ENCODE data around the gene EPHA2. TPM values are rescaled to one million over a fixed set of nuclear protein-coding genes. Genes with fewer than 3 reads are reported as not detected.
A peak's percentile ranks its signal among the peaks of the same experiment; 100 is the strongest.

The EPHA2 gene
- total RNA-seq, result 10 to 100 TPM in 9 of 10 donors, 1 to 10 TPM in 1; 8.3 to 25.1 (median 11.9) TPM
- 1 to 10 TPM; 7.8 to 9.3 TPM for polyA plus RNA-seq
- long read RNA-seq, donor 1, partial matches to known transcripts, result 5 of 12 reads
- long read RNA-seq, donor 1, other reads (novel, unspliced or antisense), result 4 of 12 reads
- long read RNA-seq, donor 2, partial matches to known transcripts, result 10 of 12 reads
- long read RNA-seq, donor 2, other reads (novel, unspliced or antisense), result 1 of 12 reads
- long read RNA-seq, donor 3, partial matches to known transcripts, result 26 of 34 reads
- long read RNA-seq, donor 3, other reads (novel, unspliced or antisense), result 6 of 34 reads

DNA sequence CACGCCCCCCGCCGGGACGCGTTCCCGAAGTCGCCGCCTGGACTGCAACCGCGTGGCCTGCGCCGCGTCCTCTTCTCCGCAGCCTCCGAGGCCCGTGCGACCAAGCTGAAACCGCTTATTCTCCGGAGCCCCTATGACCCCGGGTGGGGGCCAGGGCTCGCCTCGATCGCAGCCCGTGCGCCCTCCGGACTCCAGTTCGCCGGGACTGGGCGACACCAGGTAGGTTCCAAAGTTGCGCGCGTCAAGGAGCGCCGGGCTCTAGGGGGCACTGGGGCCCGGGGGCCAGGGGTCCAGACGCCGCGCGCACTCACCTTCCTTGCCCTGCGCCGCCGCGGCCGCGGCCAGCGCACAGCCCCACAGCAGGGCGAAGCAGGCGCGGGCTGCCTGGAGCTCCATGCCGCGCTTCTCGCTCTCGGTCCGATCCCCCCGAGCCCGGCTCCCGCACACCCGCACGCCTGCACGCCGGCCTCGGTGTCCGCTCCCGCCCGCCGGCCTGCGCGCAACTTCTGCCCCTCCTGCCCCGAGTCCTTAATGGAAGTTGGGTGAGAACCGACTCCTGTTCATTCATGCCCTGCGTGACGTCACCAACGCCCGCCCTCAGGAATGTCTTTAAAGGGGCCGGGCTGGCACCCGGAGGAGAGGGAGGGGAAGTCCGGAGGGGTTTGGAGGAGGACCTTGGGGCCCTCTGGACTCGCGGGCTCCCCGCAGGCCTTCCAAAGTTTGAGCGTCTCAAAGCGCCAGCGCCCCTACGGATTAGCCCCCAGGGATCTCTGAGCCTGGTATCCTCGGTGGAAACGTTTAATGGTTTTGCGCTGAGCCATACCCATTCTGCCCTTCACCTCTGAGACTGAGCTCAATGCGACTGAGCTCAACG, at the start of gene EPHA2:
Gene EPHA2 (minus strand): TSS at position 533 of the 874 bp plus-strand sequence. CDS start 137 bp downstream, at position 396.
- TF ChIP-seq, protein P1, sequence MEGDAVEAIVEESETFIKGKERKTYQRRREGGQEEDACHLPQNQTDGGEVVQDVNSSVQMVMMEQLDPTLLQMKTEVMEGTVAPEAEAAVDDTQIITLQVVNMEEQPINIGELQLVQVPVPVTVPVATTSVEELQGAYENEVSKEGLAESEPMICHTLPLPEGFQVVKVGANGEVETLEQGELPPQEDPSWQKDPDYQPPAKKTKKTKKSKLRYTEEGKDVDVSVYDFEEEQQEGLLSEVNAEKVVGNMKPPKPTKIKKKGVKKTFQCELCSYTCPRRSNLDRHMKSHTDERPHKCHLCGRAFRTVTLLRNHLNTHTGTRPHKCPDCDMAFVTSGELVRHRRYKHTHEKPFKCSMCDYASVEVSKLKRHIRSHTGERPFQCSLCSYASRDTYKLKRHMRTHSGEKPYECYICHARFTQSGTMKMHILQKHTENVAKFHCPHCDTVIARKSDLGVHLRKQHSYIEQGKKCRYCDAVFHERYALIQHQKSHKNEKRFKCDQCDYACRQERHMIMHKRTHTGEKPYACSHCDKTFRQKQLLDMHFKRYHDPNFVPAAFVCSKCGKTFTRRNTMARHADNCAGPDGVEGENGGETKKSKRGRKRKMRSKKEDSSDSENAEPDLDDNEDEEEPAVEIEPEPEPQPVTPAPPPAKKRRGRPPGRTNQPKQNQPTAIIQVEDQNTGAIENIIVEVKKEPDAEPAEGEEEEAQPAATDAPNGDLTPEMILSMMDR (IDR thresholded peaks at IDR 0.05), result peak in 2 of 9 donors; percentile 12 to 22
- H3K27me3 ChIP-seq, result peaks cover 0 to 33% (median 0%) of the 10 kb centered on the region in 7 donors
- peak within 1 kb of the TSS; percentile 77 to 97 (median 94) for H3K27ac ChIP-seq
- intact Hi-C loops (cut with DNase I), result loop anchor here in 6 of 10 donors (2.0 kb wide), 5 partner anchors 19 to 75 kb away; no protein-coding TSS in a partner anchor
- DNase-seq, result peak; percentile 90 to 92
- peaks cover 0 to under 1% (median 0%) of the 10 kb centered on the region in 9 donors for H3K36me3 ChIP-seq
- peak; percentile 64 to 79 (median 73) for ATAC-seq
- peak within 1 kb of the TSS; percentile 57 to 95 (median 81) for H3K4me3 ChIP-seq
- peaks cover 27 to 71% (median 49%) of the 10 kb centered on the region in 9 donors for H3K4me1 ChIP-seq
- no peaks in the 10 kb centered on the region for H3K9me3 ChIP-seq
- 1 to 2% methylated on average over 89 of the region's 89 CpGs for WGBS, 2 donors

DNA sequence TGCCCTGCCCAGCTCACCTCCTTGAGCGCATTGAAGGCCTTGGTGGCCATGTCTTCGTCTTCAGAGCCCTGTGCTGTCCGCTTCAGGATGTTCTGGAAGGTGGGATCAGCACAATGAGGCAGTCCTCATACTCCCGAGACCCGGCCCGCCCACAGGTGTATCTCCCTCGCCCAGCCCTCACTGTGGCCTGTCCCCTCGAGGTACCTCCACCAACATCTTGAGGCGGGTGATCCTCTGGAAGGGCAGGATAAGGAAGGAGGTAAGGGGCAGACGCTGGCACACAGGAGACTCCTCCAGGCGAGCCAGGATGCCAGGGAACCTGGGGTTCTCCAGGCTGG, 49.4 kb upstream of the EPHA2 start:
- Histone ChIP-seq H3K27ac (peak overlapping the region in 5 of 10 donors; percentile 86 to 96 (median 90)), H3K27me3 (no peaks in the 10 kb centered on the region), H3K4me1 (peaks cover 0 to 25% (median 17%) of the 10 kb centered on the region in 9 donors), H3K4me3 (peak overlapping the region in 1 of 10 donors; percentile 62), H3K36me3 (peaks cover 0 to 18% (median 0%) of the 10 kb centered on the region in 9 donors), H3K9me3 (no peaks in the 10 kb centered on the region)
- DNase-seq (no peak), ATAC-seq (no peak)
- WGBS, 2 donors, result 91 to 95% methylated on average over 11 of the region's 11 CpGs
- intact Hi-C loops (cut with DNase I), result loop anchor here in 8 of 10 donors (5.0 to 10.0 kb wide), 4 partner anchors 37 to 159 kb away; partner anchors contain the start of genes SZRD1 (in 5 of the 8) and FBXO42 (in 2 of the 8)
- TF ChIP-seq, protein P1 (IDR thresholded peaks at IDR 0.05), result peak in 2 of 9 donors; percentile 0 to 2

DNA sequence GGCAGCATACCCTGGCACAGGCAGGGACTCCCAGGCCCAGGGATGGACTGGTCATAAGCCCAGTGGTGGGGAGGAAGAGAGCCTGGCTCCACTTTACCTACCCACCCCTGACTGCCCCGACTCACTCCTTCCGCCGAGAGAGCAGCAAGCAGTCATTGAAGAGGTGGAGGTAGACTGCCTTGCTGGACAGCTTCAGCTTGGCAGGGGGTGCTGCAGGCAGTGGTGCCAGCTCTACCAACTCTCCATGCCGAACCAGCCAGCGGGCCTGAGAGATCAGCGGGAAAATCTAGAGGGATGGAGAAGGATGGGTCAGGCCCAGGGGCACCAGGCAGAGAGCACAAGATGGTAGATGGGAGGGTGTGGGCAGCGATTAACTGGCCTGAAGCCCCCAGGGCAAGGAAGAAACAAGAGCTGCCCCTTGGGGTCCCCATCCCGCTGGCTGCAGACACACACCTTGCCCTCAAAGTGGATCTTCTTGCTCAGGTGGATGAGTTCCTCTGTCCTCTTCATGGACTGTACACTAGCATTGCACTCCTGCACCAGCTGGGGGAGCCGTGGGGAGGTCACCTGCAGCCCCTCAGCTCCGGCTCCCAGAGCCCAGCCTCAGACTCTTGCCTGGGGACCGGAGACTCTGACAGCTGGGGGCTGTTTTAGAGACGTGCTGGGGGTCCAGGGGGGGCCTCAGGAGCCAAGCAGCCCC, 48.9 kb upstream of the EPHA2 start:
- Histone ChIP-seq H3K27me3 (no peaks in the 10 kb centered on the region), H3K27ac (no peak overlapping the region), H3K9me3 (no peaks in the 10 kb centered on the region), H3K36me3 (peaks cover 0 to 18% (median 0%) of the 10 kb centered on the region in 9 donors), H3K4me1 (peaks cover 0 to 25% (median 17%) of the 10 kb centered on the region in 9 donors), H3K4me3 (no peak overlapping the region)
- WGBS, 2 donors, result 80 to 81% methylated on average over 12 of the region's 12 CpGs
- intact Hi-C loops (cut with DNase I), result loop anchor here in 8 of 10 donors (5.0 to 10.0 kb wide), 4 partner anchors 38 to 160 kb away; partner anchors contain the start of genes SZRD1 (in 5 of the 8) and FBXO42 (in 2 of the 8)
- TF ChIP-seq, protein P1 (IDR thresholded peaks at IDR 0.05), result peak in 8 of 9 donors; percentile 11 to 53 (median 30)
- ATAC-seq (no peak), DNase-seq (no peak)

All from heart right ventricle (tissue), 16 donors.